Choroid plexus epithelial cell (primary cell): ENCODE data around the gene SIPA1.

Experiments
- DNase-seq: peaks from one replicate; pipeline ENCODE4 v3.0.0-alpha.2; 2010; ENCODE audit warnings: low read depth
- H3K4me3 ChIP-seq: 2 replicates; pipeline ENCODE4 v1.5.1; 2011; ENCODE audit warnings: low read depth, mild to moderate bottlenecking, control low read depth, low read length, moderate library complexity
- TF ChIP-seq, protein P1 (sequence below): conservative IDR thresholded peaks from 2 replicates; pipeline ENCODE4 v1.5.1; 2011; ENCODE audit warnings: low read depth, mild to moderate bottlenecking, control low read depth, inconsistent platforms, low read length, moderate library complexity

The SIPA1 gene

GRCh38 chr11:65609665-65610064 lies 28.2 kb upstream of the SIPA1 start:
- no peak for DNase-seq
- H3K4me3 ChIP-seq, result no peak overlapping the region
- TF ChIP-seq, protein P1, sequence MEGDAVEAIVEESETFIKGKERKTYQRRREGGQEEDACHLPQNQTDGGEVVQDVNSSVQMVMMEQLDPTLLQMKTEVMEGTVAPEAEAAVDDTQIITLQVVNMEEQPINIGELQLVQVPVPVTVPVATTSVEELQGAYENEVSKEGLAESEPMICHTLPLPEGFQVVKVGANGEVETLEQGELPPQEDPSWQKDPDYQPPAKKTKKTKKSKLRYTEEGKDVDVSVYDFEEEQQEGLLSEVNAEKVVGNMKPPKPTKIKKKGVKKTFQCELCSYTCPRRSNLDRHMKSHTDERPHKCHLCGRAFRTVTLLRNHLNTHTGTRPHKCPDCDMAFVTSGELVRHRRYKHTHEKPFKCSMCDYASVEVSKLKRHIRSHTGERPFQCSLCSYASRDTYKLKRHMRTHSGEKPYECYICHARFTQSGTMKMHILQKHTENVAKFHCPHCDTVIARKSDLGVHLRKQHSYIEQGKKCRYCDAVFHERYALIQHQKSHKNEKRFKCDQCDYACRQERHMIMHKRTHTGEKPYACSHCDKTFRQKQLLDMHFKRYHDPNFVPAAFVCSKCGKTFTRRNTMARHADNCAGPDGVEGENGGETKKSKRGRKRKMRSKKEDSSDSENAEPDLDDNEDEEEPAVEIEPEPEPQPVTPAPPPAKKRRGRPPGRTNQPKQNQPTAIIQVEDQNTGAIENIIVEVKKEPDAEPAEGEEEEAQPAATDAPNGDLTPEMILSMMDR, result no peak

- TF ChIP-seq, protein P1, result no peak
- no peak overlapping the region for H3K4me3 ChIP-seq
- no peak for DNase-seq
These were observed 27.5 kb upstream of the SIPA1 start for GRCh38 chr11:65610404-65610803.

DNA sequence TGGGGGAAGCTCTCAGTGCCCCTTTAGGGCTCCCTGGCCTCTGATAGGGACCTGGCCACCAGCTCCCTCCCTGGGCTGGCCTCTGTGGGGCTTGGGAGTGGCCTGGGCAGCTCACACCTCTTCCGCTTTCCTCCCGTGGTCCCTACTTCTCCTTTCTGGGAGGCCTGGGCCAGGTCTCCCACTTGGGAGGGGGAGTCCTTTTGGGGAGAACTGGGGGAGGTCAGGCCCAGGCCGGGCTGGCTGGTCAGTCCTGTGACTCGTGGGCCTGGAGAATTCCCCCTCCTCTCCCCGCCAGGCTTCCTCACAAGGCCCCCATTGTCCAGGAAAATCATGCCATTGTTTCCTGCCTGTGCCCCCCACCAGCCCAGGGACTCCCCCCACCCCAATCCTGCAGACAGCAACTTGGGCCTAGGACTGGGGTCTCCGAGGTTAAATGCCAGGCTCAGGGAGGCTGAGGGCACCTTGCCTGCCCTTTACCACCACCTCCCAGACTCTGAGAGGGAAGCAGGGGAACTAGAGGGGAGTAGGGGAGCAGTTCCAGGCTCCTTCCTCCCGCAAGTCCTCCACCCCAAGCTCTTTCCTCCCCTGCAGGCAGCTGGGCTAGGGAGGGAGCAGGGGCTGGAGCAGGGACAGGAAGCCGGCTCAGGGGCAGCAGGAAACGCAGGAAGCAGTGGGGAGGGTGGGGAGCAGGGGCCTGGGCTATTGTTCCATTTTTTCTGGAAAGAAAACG lies 26.7 kb upstream of the SIPA1 start:
- TF ChIP-seq, protein P1, result no peak
- H3K4me3 ChIP-seq, result peak overlapping the region; percentile 85
- no peak for DNase-seq

DNA sequence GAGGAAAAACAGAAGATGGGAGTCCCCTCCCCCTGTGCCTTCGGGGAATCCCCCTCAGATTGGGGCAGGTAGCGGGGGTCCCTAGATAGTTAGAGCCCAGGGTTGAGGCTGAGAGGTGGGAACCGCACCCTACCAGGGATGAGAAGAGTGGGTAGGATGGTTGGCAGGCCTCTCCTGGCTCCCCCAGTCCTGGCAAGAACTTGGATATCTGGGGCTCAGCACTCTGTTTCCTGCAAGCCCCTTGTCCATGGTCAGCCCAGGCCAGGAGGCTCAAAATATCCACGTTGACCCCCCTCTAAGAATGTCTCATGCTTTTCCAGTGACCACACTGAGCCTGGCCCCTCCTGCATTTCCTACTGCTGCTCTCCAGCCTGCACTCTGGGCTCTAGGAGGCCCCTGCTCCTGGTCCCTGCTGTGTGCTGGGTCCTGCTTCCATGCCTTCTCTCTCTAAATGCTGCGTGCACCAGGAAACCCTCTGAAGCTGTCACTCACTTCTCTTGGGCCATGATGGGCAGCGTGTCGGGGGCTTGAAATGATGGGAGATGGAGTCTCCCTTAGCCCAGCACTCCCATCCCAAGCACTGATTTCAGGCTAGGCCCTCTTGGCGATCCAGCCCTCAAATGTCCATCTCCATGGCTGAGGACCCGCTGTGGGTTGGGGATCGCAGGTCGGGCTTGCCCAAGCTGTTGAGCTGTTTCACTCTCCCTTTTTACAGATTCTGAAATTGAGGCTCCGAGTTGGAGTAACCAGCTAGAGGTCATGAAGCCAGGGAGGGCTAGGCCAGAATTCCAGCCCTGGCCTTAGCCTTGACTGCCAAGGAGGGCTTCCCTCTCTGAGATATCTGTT lies 25.9 kb upstream of the SIPA1 start:
- TF ChIP-seq, protein P1, result no peak
- H3K4me3 ChIP-seq, result peak overlapping the region; percentile 85
- peak; percentile 59 for DNase-seq

DNA sequence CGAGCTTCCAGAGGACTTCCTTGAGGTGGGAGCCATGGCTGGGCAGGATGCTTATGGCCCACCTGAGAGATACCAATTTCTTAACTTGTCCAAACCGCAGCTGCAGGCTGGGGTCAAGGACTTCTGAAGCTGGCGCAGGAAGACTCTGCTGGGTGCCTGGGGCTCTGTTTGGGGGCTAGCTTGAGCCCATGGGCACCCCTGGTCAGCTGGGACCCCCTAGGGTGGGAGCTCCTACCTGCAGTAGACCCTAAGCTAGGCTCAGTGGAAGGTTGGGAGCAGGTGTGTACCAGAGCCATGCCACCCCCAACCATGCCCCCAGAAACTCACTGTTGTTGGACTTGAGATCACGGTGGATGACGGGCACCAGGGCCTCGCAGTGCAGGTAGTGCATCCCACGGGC lies 25.2 kb upstream of the SIPA1 start:
- TF ChIP-seq, protein P1, result no peak
- peak overlapping the region; percentile 85 for H3K4me3 ChIP-seq
- DNase-seq, result no peak

DNA sequence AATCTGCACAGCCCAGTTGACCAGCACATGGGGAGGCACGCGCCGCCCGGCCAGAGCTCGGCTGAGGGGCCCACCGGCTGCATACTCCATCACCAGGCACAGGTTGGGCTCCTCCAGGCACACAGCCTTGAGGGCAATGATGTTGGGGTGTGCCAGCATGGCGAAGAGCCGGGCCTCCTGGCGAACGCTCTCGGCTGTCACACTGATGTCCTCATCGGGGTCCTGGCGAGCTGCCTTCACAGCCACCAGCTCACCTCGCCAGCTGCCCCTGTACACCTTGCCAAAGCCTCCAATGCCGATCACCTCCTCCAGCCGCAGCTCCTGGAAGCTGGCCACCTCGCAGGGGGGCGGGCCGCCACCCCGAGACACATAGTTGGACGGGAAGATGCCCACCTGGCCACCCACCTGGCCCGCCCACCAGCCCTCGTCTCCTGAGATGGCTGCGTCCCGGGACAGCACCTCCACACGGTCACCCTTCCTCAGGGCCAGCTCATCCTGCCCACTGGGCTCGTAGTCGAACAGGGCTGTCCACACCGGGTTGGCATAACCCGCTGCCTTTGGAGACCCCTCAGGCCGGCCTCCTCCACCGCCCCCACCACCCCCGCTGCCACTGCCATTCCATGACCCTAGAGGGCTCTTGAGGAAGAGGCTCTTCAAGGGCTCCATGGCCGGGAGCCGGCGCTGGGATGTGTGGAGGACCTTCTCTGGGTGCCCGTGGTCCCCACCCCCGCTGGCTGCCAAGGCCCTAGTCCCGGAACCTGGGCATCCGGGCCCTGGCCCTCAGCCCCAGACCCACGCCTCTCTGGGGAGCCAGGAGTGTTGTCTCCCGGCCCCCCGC lies 24.6 kb upstream of the SIPA1 start:
- TF ChIP-seq, protein P1, result no peak
- H3K4me3 ChIP-seq, result peak overlapping the region; percentile 85
- DNase-seq, result no peak
